Measurements from ENCODE around the gene SEC14L2. TPM values are rescaled to one million over a fixed set of nuclear protein-coding genes. Genes with fewer than 3 reads are reported as not detected.
A peak's percentile ranks its signal among the peaks of the same experiment; 100 is the strongest.

The SEC14L2 gene
- total RNA-seq, 4 donors from 2014 or later, result 7.8 to 45.9 (median 23.1) TPM; not detected in 1

DNA sequence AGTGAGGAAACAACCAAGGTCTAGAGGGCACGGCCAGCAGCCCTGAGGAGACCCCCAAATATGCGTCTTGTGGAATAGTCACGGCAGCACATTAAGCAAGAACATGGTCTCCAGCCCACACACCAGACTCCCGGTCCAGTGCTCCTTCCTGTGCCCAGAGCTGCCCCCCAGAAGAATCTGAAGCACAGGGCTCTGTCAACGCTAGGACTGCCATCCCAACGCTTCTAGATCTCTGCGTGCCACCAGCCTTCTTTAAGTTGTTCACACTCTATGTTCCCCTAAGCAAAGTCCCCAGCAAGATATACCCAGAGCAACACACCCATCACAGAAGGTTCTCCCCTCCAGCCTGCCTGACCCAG lies 3.5 kb upstream of the SEC14L2 start:
- no peaks in the 10 kb centered on the region for H3K4me1 ChIP-seq
- no peak for DNase-seq
- H3K9me3 ChIP-seq, result no peaks in the 10 kb centered on the region
- intact Hi-C loops (cut with DNase I; ENCODE audit: low total_unique reads), result no loop called here
- no peaks in the 10 kb centered on the region for H3K27me3 ChIP-seq
- TF ChIP-seq, protein P1, sequence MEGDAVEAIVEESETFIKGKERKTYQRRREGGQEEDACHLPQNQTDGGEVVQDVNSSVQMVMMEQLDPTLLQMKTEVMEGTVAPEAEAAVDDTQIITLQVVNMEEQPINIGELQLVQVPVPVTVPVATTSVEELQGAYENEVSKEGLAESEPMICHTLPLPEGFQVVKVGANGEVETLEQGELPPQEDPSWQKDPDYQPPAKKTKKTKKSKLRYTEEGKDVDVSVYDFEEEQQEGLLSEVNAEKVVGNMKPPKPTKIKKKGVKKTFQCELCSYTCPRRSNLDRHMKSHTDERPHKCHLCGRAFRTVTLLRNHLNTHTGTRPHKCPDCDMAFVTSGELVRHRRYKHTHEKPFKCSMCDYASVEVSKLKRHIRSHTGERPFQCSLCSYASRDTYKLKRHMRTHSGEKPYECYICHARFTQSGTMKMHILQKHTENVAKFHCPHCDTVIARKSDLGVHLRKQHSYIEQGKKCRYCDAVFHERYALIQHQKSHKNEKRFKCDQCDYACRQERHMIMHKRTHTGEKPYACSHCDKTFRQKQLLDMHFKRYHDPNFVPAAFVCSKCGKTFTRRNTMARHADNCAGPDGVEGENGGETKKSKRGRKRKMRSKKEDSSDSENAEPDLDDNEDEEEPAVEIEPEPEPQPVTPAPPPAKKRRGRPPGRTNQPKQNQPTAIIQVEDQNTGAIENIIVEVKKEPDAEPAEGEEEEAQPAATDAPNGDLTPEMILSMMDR (IDR thresholded peaks at IDR 0.05), result no peak
- TF ChIP-seq POLR2A (IDR thresholded peaks at IDR 0.05), result no peak
- no peaks in the 10 kb centered on the region for H3K36me3 ChIP-seq
- H3K4me3 ChIP-seq, result no peak overlapping the region
- H3K27ac ChIP-seq, result no peak overlapping the region

DNA sequence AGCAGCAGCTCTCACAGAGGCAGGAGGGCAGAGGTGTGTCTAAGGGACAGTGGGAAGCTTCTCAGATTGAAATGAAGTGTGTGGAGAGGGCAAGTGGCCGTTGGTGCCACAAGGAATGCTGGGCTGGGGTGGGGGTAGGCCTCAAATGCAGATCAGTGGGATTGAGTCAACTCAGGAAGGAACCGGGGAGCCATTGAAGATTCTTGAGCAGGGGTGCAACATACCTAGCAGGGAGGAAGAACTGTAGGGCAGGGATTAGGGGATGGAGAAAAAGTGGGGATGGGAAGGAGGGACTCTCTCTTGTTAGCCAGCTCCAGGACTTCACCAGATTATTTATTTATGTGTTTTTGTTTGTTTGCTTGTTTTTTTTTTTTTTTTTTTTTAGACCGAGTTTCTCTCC lies 2.9 kb upstream of the SEC14L2 start:
- Histone ChIP-seq H3K4me3 (no peak overlapping the region), H3K36me3 (no peaks in the 10 kb centered on the region), H3K27me3 (no peaks in the 10 kb centered on the region), H3K27ac (no peak overlapping the region), H3K9me3 (no peaks in the 10 kb centered on the region), H3K4me1 (no peaks in the 10 kb centered on the region)
- no peak for DNase-seq
- TF ChIP-seq, protein P1 (IDR thresholded peaks at IDR 0.05), result no peak
- TF ChIP-seq POLR2A (IDR thresholded peaks at IDR 0.05), result no peak
- intact Hi-C loops (cut with DNase I; ENCODE audit: low total_unique reads), result no loop called here

DNA sequence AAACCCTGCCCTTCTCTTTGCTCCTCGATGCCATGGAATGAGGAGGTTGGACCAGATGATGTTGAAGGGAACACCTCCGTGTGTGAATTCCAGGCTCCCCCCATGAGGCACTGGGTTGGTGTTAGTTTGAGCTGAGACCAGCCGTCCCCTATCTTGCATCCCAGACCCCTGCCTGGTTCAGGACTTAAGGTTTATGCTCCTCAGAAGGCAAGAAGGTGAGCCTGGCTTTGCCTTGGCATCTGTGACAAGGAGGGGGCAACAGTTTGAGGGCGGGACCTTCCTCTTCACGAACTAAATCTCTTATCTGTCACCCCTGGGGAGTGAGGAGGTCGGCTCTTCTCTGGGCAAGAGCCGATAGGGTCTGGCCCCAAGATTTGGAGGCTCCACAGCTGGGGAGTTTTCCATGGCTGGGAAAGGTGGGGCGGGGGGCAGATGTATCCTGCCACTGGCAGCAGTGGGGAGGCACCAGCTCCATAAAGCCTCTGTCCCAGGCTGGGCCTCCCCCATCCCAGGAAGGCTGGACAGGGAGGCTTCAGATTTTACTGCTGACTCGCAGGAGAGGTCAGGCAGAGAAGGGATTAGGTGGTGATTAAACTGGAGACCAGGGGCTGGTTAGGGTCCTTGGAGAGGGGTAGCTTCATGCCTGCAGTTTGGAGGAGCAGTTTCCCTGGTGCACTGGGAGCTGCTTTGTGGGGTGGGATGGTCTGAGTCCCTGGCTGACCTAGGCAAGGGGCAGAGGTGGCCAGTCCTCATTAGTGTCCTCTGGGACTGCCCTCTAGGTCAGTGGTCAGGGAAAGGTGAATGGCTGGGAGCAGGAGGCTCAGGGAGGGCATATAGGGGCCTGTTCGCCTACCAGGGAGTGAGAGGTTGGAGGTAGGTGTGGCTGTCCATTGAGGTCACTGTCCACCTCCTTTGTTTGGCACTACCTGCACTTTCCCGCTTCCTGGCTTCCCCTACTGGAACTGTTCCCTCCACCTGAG lies 1.1 kb downstream of the SEC14L2 start:
- Histone ChIP-seq H3K27me3 (no peaks in the 10 kb centered on the region), H3K36me3 (no peaks in the 10 kb centered on the region), H3K4me1 (no peaks in the 10 kb centered on the region), H3K4me3 (peak overlapping the region; percentile 34 to 66), H3K27ac (peak overlapping the region in 1 of 2 donors; percentile 66), H3K9me3 (no peaks in the 10 kb centered on the region)
- intact Hi-C loops (cut with DNase I; ENCODE audit: low total_unique reads), result no loop called here
- TF ChIP-seq, protein P1 (IDR thresholded peaks at IDR 0.05), result no peak
- TF ChIP-seq POLR2A (IDR thresholded peaks at IDR 0.05), result no peak
- DNase-seq, result no peak

DNA sequence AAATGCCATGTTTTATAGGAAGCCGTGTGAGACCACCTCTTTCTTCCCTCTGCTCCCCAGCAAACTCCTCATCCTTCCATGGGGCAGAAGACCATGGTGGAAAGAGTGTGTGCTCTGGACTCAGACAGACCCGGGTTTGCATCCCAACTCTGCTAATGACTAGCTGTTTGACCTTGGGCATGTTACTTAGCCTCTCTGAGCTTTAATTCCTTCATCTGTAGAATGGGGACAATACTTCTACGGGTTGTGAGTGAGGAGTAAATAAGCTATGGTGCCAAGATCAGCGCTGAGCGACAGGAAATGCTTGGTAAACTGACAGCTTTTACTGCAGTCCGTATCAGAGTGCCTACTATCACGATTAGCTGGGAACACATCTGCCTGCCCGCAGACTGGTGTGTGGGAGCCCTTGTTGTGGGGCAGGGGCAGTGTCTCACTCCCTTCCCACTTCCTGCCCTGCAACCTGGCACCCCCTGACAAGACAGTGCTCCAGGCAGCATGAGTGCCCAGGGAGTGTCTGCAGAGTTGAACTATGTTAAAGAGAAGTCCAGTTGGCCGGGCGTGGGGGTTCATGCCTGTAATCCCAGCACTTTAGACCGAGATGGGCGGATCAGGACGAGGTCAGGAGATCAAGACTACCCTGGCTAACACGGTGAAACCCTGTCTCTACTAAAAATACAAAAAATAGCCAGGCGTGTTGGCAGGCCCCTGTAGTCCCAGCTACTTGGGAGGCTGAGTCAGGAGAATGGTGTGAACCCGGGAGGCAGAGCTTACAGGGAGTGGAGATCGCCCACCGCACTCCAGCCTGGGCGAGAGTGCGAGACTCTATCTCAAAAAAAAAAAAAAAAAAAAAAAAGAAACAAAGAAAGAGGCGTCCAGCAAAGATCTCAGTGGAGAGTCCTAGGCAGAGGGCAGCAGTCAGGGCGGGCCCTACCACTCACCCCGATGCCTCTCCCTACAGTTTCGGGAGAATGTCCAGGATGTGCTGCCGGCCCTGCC lies 2.2 kb downstream of the SEC14L2 start:
- no peak overlapping the region for H3K4me3 ChIP-seq
- no peaks in the 10 kb centered on the region for H3K36me3 ChIP-seq
- H3K27ac ChIP-seq, result peak overlapping the region in 1 of 2 donors; percentile 5
- intact Hi-C loops (cut with DNase I; ENCODE audit: low total_unique reads), result no loop called here
- no peaks in the 10 kb centered on the region for H3K4me1 ChIP-seq
- H3K9me3 ChIP-seq, result no peaks in the 10 kb centered on the region
- DNase-seq, result no peak
- H3K27me3 ChIP-seq, result no peaks in the 10 kb centered on the region
- TF ChIP-seq, protein P1 (IDR thresholded peaks at IDR 0.05), result no peak
- no peak for TF ChIP-seq POLR2A (IDR thresholded peaks at IDR 0.05)
